DND-41 (cell line): ENCODE measurements around the gene EDN2.

Experiments
- ATAC-seq: fragments of 200-7000 bp; cut with Tn5 transposase; 3 replicates; pipeline ENCODE4 v1.9.1; 2021; ENCODE audit warnings: low read depth; ENCODE audit not compliant: insufficient read depth
- DNase-seq: peaks from one replicate; pipeline ENCODE4 v3.0.0-alpha.2; 2020
- H2AFZ ChIP-seq: 2 replicates; pipeline ENCODE4 v1.6.0; 2012; ENCODE audit warnings: low read depth, low read length
- H3K27ac ChIP-seq: 2 replicates; pipeline ENCODE4 v1.5.1; 2012; ENCODE audit warnings: low read length, inconsistent platforms
- H3K27me3 ChIP-seq: fragments of 200-600 bp; sonication (generic); 2 replicates; pipeline ENCODE4 v1.6.0; 2012; ENCODE audit warnings: low read length, mild to moderate bottlenecking, inconsistent platforms; ENCODE audit not compliant: insufficient read depth, poor library complexity
- H3K36me3 ChIP-seq: 2 replicates; pipeline ENCODE4 v1.5.1; 2012; ENCODE audit warnings: low read length, inconsistent platforms; ENCODE audit not compliant: insufficient read depth
- H3K4me1 ChIP-seq: 2 replicates; pipeline ENCODE4 v1.5.1; 2012; ENCODE audit warnings: mild to moderate bottlenecking, low read length; ENCODE audit not compliant: insufficient read depth
- H3K4me2 ChIP-seq: 2 replicates; pipeline ENCODE4 v1.6.0; 2012; ENCODE audit warnings: mild to moderate bottlenecking, moderate library complexity, low read length, inconsistent platforms; ENCODE audit not compliant: insufficient read depth
- H3K4me3 ChIP-seq, 2 experiments: fragments of 200-600 bp in 1 of 2; shearing (Covaris generic) in 1 of 2; 2 replicates each; pipeline ENCODE4 v1.5.1; 2012 to 2016; ENCODE audit warnings: inconsistent platforms in 2 of 2, low read length in 2 of 2, mild to moderate bottlenecking in 2 of 2, low read depth in 1 of 2, moderate library complexity in 1 of 2
- H3K79me2 ChIP-seq: 2 replicates; pipeline ENCODE4 v1.6.0; 2012; ENCODE audit warnings: low read length, inconsistent platforms; ENCODE audit not compliant: insufficient read depth
- H3K9ac ChIP-seq: 2 replicates; pipeline ENCODE4 v1.6.0; 2012; ENCODE audit warnings: low read depth, mild to moderate bottlenecking, inconsistent platforms, low read length, moderate library complexity
- H3K9me3 ChIP-seq: 2 replicates; pipeline ENCODE4 v1.5.1; 2012; ENCODE audit warnings: low read length, moderate library complexity, mild to moderate bottlenecking, inconsistent platforms; ENCODE audit not compliant: insufficient read depth, severe bottlenecking
- H4K20me1 ChIP-seq: 2 replicates; pipeline ENCODE4 v1.6.0; 2012; ENCODE audit warnings: low read length; ENCODE audit not compliant: insufficient read depth
- CTCF ChIP-seq: IDR thresholded peaks from 2 replicates; pipeline ENCODE4 v1.5.1; 2012; ENCODE audit warnings: borderline replicate concordance, low read length, moderate library complexity, mild to moderate bottlenecking; ENCODE audit not compliant: poor library complexity, severe bottlenecking; ENCODE audit errors: extremely low read depth
- EZH2 ChIP-seq: IDR thresholded peaks from 3 replicates; pipeline ENCODE4 v1.6.1; 2012; ENCODE audit warnings: borderline replicate concordance, low read depth, mild to moderate bottlenecking, moderate library complexity, low read length, inconsistent platforms; ENCODE audit not compliant: severe bottlenecking

Gene EDN2

GRCh38 chr1:41454406-41454805, 30.1 kb downstream of the EDN2 start:
- H4K20me1 ChIP-seq: no peaks in the 10 kb centered on the region
- no peak for TF ChIP-seq EZH2
- TF ChIP-seq CTCF: no peak
- no peaks in the 10 kb centered on the region for H3K27me3 ChIP-seq
- H3K9me3 ChIP-seq: no peaks in the 10 kb centered on the region
- no peaks in the 10 kb centered on the region for H3K79me2 ChIP-seq
- no peak overlapping the region for H3K9ac ChIP-seq
- no peaks in the 10 kb centered on the region for H3K36me3 ChIP-seq
- no peak for DNase-seq
- no peak overlapping the region for H2AFZ ChIP-seq
- H3K27ac ChIP-seq: no peak overlapping the region
- no peaks in the 10 kb centered on the region for H3K4me1 ChIP-seq
- no peak overlapping the region for H3K4me3 ChIP-seq
- no peak overlapping the region for H3K4me2 ChIP-seq
- ATAC-seq: no peak

DNA sequence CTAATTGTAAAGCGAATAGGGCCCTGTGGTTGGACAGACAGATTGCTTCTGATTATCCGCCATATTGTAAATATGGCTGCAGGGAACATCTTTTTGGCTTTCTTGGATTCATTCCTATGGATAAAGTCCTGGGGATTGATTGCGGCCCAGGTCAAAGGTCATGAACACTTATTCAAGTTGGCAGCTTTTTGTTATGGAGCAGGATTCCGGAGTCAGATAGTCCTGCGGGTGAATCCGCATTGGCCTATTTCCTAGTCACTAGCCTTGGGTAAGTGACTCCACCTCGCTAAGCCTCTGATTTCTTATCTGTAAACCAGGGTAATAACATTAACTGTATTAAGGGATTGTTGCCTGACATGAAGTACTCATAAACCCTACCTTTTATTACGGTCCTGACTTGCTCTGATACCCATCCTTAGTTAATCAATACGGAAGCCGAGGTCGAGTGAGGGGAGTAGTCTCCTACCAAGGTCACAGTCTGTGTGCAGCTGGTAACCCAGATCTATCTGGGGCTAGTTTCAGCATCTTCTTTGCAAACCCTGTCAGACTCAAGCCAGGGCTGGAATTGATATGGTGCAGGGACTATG, 31.7 kb downstream of the EDN2 start:
- H3K4me2 ChIP-seq: no peak overlapping the region
- ATAC-seq (no peak), DNase-seq (no peak)
- no peaks in the 10 kb centered on the region for H4K20me1 ChIP-seq
- no peaks in the 10 kb centered on the region for H3K36me3 ChIP-seq
- H3K27me3 ChIP-seq: peaks cover 1% of the 10 kb centered on the region
- H3K9ac ChIP-seq: no peak overlapping the region
- no peaks in the 10 kb centered on the region for H3K79me2 ChIP-seq
- no peaks in the 10 kb centered on the region for H3K9me3 ChIP-seq
- no peak overlapping the region for H2AFZ ChIP-seq
- TF ChIP-seq EZH2 (no peak), CTCF (no peak)
- H3K27ac ChIP-seq: no peak overlapping the region
- H3K4me1 ChIP-seq: no peaks in the 10 kb centered on the region
- H3K4me3 ChIP-seq: no peak overlapping the region

DNA sequence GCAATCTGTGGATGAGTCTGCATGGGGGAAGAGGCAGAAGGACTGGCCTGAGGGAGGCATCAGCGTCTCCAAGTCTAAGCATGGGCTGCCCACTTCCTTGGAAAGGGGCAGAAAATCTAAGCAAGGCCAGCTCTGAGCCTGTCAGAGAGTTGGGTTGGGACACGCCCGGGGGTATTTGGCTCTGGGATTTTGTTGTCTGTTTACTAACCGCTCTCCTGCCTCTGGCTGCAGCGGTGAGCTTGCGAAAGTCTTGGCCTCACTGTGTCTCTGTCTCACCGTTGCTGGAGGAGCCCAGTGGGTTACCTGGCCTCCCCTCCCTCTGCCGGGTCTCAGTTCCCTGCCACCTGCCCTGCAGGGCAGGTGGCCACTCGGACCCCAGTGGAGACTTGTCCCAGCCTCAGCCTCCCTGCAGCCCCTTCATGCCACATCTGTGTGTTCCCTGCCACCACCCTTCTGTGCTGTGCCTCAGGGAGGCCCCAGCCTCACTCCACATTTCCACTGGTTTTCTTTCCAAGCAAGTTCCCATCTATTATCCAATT, 33.7 kb downstream of the EDN2 start:
- no peak overlapping the region for H3K27ac ChIP-seq
- no peaks in the 10 kb centered on the region for H3K9me3 ChIP-seq
- no peak overlapping the region for H3K4me3 ChIP-seq
- H3K9ac ChIP-seq: no peak overlapping the region
- no peak for TF ChIP-seq EZH2
- TF ChIP-seq CTCF: no peak
- H4K20me1 ChIP-seq: no peaks in the 10 kb centered on the region
- ATAC-seq (no peak), DNase-seq (no peak)
- H3K79me2 ChIP-seq: no peaks in the 10 kb centered on the region
- H2AFZ ChIP-seq: no peak overlapping the region
- H3K27me3 ChIP-seq: peaks cover 3% of the 10 kb centered on the region
- no peak overlapping the region for H3K4me2 ChIP-seq
- H3K4me1 ChIP-seq: no peaks in the 10 kb centered on the region
- H3K36me3 ChIP-seq: no peaks in the 10 kb centered on the region
